ENCODE results near the gene MGAT5. TPM values are rescaled to one million over a fixed set of nuclear protein-coding genes. Genes with fewer than 3 reads are reported as not detected.
"Not testable (repeated sequence)": the region's sequence is repeated elsewhere in the genome, so short reads cannot be mapped to it uniquely, and the experiment has no call there.

Gene MGAT5
- total RNA-seq, 1 experiment from 2014 or later = 23.2 TPM

DNA sequence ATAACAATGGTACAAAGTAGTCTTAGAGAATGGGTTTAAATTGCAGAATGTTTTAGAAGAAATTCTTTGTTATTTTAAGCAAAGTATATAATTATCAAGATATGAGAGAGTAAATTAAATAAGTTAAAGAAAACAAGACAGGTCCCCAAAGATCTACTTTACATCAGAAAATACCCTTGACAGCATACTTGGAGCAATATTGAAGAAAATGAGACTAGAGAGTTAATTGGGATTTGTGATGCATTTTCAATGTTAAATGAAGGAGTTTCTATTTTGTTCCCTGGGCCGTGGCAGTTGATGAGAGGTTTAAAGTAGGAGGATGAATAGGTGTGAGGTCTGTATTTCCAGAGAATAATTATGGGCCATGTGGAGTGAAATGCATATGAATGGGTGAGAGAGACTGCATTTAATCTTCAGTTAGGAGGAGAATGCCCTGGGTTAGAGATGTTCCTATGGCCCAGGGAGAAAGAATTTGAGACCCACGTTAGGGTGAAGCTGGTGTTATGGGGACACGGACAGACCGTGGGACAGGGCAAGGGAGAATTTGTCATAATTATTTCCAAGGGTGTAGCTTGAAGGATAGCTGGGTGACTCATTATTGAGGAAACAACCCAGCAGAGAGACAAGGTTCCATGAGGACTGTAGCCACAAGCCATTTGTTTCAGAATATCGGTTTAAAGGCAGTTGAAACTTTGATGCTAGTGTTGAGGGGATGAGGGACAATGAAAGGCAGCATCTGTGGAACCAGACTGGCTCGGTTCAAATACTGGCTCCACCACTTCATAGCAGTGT is 22.7 kb downstream of the MGAT5 start:
- no peak for DNase-seq (ENCODE audit: low read depth)

DNA sequence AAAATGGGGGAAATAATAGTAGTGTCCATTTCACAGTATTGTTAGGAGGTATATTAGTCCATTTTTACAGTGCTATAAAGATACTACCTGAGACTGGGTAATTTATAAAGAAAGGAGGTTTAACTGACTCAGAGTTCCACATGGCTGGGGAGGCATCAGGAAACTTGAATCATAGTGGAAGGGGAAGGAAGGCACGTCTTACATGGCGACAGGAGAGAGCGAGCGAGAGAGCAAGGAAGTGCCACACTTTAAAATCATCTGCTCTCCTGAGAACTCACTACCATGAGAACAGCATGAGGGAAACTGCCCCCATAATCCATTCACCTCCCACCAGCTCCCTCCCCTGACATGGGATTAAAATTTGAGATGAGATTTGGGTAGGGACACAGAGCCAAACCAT is 23.4 kb downstream of the MGAT5 start:
- no peak for DNase-seq (ENCODE audit: low read depth)

DNA sequence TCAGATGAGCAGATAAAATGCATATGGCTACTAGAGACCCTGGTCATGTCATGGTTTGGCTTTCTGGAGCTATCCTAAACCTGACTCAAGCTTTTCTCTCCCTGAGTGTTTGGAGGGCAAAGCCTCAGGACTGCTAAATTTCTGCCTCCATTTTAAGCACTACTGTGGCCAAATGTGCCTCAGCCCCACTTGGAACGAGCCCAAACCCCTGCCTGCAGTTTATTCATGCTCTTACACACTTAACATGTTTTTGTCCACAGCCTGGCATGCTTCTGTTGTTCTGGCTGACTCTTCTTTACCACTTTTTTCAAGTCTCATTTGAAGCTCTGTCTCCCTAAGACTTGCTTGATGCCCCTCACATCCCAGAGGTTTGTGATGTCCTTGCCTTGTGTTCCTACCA is 24.7 kb downstream of the MGAT5 start:
- DNase-seq (ENCODE audit: low read depth) = no peak

GRCh38 chr2:134279417-134279816 is 25.5 kb downstream of the MGAT5 start:
- no peak for DNase-seq (ENCODE audit: low read depth)

DNA sequence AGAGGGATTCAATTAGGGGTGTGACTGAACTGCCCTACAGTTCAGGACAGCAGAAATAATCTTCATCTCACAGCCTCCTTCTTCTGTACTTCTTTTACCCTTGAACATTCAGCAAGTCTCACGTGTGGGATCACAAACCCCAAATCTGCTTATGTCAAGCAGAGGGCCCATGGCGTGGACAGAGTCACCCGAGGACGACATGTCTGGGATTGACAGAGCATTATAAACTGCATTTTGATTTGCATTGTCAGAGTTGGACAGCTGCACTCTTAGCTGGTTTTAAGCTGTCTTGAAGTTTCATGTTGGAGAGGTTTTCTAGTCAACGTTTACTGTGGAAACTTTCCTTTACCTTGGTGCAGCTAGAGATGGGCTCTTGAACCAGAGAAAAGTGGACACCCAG is 26.4 kb downstream of the MGAT5 start:
- DNase-seq (ENCODE audit: low read depth) = no peak

DNA sequence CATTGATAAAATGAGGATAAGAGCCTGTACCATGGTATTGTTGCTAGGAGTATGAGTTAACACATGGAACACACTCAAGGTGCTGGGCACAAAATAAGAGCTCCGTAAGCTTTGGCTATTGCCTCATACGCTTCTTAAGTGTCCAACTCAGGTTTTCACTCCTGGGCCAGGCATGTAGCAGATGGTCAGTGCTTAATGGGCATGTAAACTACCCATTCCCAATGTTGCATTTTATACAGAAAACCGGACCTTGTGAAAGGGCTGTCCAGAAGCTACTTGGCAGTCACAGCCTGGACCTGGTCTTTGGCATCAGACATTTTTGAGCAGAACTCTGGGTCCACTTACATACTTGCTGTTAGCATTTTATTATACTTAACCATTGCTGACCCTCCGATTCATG is 26.9 kb downstream of the MGAT5 start:
- DNase-seq (ENCODE audit: low read depth) = no peak

GRCh38 chr2:134281815-134282419 is 28.0 kb downstream of the MGAT5 start:
- no peak for DNase-seq (ENCODE audit: low read depth)

- DNase-seq (ENCODE audit: low read depth) = no peak
Observed at GRCh38 chr2:134282629-134283400, 28.9 kb downstream of the MGAT5 start.

DNA sequence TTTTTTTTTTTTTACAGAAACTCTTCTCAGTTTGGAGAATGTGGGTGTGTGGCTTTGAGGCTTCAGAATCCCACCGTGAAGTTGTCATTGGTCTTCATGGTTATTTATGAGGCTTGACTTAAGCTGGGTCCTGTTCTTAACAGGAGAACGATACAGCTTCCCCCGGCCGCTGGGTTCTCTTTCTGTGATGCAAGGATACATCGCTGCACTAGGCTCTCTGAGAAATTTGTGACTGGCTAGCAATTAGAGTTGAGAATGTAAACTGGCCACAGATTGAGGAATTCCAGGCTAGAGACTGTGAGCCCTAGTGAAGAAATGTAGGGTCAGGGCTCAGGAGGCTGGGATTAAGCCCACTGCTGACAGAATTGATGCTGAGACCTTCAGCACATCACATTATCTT is 29.8 kb downstream of the MGAT5 start:
- DNase-seq (ENCODE audit: low read depth) = no peak

GRCh38 chr2:134284119-134284670 is 30.3 kb downstream of the MGAT5 start:
- no peak for DNase-seq (ENCODE audit: low read depth)

- no peak for DNase-seq (ENCODE audit: low read depth)
Observed at GRCh38 chr2:134287323-134287722, 33.5 kb downstream of the MGAT5 start.

DNA sequence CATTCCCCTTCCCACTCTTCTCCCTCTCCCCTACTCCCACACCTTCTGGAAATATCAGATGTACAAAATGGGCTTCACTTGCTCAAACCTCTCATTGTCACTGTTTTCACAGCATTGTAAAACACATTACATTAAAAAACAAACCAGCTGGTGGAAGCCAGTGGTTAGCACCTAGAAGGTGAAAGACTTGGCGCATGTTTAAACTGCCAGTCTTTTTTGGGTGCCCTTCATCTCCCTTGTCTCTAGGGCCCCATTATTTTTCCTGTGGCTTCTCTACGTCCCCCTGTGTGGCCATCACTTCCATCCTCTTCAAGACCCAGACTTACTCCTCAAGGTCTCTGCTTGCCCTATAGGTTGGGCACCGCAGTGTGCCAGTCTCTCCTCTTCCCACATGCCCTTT is 34.9 kb downstream of the MGAT5 start:
- DNase-seq (ENCODE audit: low read depth) = no peak

DNA sequence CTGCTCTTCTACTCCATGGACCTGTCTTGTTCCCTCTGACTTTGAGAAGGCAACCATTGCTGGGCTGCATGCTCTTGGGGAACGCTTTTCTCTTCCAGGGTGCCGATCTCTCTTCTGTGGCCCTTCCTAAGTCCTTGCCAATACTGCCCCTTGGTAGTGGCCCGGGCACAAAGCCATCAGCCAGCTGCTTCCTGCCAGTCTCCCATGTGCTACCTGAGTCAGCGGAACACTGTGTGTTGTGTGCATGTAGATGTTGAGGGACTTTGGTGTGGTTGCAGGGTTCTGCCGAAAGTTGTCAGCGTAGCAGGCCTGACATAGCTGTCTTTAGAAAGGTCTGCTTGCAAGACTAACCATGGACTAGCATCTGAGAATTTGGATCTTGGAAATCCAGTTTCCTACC is 35.4 kb downstream of the MGAT5 start:
- no peak for DNase-seq (ENCODE audit: low read depth)

DNA sequence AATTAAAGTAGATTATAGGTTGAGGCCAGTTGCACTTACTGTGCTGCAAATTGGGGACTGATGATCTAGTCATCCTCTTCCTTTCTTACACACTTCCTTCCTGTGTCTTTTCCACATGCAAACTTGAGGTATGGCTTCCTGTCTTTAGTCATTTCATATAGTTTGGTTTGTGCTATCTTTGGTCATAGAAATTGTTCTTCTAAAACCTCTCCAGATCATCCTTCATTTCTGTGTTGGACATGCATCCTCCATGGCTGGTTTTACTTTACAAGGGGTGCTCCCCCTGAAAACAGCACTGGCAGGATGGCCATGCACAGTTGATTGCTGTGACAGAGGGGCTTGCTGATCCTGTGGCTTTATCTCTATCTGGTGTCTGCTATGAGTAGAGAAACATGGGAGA is 36.5 kb downstream of the MGAT5 start:
- no peak for DNase-seq (ENCODE audit: low read depth)

GRCh38 chr2:134292514-134292913 is 38.6 kb downstream of the MGAT5 start:
- DNase-seq (ENCODE audit: low read depth) = no peak

GRCh38 chr2:134293719-134294537 is 40.1 kb downstream of the MGAT5 start:
- no peak for DNase-seq (ENCODE audit: low read depth)

GRCh38 chr2:134294598-134294997 is 40.7 kb downstream of the MGAT5 start:
- not testable (repeated sequence) for DNase-seq (ENCODE audit: low read depth)

- no peak for DNase-seq (ENCODE audit: low read depth)
Observed at GRCh38 chr2:134295441-134295840, 41.6 kb downstream of the MGAT5 start.

GRCh38 chr2:134296301-134296700 is 42.4 kb downstream of the MGAT5 start:
- DNase-seq (ENCODE audit: low read depth) = no peak

GRCh38 chr2:134299334-134299733 is 45.5 kb downstream of the MGAT5 start:
- no peak for DNase-seq (ENCODE audit: low read depth)

GRCh38 chr2:134300585-134300984 is 46.7 kb downstream of the MGAT5 start:
- DNase-seq (ENCODE audit: low read depth) = no peak

Data from Daoy (cell line).